Measurements from ENCODE around the gene CELA3A.

CELA3A gene

DNA sequence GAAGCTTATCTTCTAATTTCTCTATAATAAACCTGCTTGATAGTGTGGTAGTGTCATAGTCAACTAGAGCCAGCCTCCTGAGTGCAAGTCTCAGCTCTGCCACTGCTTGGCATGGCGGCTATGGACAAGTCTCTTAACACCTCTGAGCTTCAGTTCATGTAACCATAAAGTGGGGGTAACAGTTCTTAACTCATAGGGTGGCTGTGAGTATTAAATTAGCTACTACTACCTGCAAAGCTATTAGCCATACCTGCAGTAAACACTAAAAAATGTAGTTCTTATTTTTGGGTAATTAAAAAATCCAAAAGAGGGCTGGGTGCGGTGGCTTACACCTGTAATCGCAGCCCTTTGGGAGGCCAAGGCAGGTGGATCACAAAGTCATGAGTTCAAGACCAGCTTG lies 48.9 kb downstream of the CELA3A start:
- DNase-seq (ENCODE audit: low read depth in 2 of 2) = no peak

DNA sequence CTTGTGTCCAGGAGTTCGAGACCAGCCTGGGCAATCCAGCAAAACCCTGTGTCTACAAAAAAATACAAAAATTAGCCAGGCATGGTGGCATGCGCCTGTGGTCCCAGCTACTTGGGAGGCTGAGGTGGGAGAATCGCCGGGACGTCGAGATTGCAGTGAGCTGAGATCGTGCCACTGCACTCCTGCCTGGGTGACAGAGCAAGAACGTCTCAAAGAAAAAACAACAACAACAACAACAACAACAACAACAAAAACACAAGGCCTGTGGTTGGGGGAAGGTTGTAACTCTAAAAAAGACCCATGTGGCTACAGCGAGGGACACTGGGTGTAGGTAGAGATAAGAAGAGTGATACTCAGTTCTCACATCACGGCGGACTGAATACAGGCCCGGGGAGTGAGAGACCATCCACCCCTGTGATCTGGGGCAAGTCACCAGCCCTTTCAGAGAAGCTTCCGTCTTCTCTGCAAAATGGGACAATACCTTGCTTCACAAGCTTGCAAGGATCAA lies 50.2 kb downstream of the CELA3A start:
- DNase-seq (ENCODE audit: low read depth in 2 of 2) = no peak

DNA sequence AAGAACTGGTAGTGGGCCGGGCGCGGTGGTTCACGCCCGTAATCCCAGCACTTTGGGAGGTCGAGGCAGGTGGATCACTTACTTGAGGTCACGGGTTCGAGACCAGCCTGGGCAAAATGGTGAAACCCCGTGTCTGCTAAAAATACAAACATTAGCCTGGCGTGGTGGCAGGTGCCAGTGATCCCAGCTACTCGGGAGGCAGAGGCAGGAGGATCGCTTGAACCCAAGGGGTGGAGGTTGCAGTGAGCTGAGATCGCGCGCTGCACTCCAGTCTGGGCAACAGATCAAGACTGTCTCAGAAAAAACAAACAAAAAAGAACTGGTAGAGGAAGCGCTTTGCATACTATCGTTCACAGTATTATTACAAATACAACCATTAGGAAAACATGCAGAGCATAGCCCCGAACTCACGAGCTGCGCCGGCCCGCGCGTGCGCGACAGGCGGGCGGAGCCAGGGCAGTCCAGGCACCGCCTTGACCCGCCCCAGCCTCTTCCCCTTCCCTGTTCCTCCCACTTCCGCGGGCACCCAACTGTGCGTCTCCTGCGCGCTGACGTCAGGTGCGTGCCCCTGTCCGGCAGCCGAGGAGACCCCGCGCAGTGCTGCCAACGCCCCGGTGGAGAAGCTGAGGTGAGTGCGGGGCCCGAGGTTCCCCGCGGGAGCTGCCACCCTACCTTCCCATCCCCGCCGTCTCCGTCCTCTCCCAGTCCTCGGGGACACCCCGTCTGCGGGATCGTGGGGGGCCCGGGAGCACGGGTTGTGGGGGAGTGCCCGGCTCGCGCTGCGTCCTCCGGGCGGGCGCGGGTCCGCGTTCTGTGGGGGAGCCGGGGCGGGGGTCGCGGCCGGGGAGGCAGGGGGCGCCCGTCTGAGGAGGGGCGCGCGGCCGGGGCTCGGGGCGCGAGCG lies 50.9 kb downstream of the CELA3A start, which contains the start of gene CDC42:
Gene CDC42, plus strand, starts transcription at position 595 of the 902 bp plus-strand sequence. CDS start 25,770 bp downstream, outside the sequence.
- DNase-seq (ENCODE audit: low read depth in 2 of 2) = peak; percentile 94 to 96

DNA sequence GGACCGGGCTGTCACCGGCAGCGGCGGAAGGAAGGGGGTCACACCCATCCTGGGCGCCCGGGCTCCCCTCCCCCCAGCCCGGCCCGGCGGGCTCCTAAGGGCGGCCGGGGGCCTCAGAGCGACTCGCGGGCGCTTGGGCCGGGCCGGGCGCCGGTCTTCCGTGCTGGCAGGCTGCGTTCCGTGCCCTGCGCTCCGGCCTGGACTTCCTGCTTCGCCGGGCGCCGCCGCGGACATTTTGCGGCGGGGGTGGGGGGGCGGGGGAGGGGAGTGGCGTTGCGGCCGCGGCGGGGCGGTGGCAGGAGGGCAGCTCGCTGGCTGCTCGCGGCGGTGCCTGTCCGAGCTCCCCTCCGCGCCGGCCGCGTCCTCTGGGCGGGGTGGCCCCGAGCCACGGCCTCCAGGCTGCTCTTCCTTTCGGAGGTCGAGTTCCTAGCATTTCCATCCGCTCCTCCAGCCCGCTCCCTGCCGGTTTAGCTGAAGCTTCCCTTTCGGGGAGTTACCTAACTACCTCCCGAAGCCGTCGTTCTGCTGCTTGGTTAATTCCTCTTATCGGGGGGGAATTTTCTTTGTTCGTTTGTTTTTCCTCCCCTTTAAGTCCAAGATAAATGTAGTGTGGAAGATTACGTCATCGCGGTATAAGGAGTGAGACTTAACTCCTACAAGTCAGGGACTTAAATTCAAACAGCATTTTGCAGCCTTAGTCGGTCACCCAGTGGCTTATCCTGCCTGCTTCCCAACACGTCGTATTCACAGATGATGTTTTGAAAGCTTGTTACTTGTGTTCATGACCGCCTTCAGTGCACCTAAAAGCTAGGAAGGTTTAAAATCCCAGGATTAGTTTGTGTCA lies 51.8 kb downstream of the CELA3A start:
- DNase-seq (ENCODE audit: low read depth in 2 of 2) = peak in 1 of 2 donors; percentile 29

DNA sequence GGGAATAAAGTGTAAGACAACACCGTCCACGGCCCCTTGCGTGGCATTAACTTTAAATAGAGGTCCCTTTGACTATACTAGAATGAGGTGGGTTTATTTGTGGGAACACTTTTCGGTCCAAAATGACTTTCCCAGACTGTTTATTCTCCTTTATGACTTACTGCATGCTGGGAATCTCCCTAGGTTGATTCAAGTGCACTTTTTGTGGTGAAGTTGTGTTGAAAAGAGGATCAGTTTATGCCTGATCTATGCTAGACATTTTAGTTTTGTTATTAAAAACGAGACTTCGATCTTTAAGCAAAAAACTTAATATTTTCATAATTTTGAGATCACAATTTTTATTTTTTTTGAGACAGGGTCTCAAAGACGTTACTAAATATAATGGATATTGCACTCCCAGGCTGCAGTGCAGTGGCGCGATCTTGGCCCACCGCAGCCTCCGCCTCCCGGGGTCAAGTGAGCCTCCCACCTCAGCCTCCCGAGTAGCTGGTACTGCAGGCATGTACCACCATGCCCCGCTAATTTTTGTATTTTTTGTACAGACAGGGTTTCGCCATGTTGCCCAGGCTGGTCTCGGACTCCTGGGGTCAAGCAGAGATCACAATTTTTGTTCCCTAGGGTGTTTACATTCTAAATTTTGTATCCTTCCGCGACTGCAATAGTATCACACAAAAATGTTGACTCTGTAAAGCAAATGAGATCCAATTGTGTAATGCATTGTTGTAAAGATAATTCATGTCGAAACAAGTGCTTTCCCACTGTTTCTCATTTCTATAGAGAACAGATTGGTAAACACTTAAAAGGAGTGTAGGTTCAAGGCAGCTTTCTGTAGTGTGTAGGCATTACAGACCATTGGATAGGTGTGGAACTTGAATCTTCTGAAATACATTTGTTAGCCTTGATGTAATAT lies 52.7 kb downstream of the CELA3A start:
- no peak for DNase-seq (ENCODE audit: low read depth in 2 of 2)

DNA sequence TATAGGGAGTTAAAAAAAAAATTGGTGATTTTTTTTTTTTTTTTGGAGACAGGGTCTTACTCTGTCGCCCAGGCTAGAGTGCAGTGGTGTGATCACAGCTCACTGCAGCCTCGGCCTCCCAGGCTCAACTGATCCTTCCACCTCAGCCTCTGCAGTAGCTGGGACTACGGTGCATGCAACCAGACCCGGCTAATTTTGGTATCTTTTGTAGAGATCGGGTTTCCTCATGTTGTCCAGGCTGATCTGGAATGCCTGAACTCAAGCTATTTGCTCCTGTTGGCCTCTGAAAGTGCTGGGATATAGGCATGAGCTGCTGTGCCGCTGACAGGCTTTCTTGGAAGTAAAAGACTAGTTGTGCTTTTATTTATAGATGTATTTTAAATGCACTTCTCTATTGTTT lies 54.0 kb downstream of the CELA3A start:
- DNase-seq (ENCODE audit: low read depth in 2 of 2) = no peak

DNA sequence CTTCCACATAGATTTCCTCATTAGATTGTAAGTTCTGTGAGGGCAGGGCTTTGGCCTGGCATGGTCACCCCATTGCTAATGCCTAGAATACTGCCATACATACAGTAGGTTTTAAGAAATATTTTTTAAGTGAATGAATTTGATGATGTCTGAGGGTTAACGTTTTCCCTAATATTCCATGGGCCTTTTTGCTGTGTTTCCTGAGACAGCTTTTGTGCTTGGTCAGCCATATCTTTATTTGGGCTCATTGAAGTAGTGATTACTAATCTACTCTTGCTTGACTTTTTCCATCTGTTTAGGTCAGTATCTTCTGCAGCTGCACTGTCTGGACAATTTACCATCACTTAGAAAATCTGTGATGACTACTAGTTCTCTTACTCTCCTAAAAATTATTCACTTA lies 54.6 kb downstream of the CELA3A start:
- no peak for DNase-seq (ENCODE audit: low read depth in 2 of 2)

DNA sequence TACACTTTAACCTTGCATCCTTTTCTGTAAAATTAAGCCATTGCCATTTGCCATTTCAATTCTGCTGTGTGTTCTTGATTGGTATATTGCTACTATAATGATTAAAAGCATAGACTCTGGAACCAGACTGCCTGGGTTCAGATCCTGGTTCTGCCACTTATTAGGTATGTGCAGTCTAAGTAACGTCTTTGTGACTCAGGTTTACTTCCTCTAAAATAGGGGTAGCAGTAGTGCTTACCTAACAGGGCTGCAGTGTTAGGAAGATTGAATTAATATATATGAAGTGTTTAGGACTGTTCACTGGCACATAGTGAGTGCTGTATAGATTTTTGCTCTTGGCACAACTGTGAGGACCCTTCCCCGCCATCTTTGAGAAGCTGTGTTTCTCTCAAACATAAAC lies 55.5 kb downstream of the CELA3A start:
- no peak for DNase-seq (ENCODE audit: low read depth in 2 of 2)

DNA sequence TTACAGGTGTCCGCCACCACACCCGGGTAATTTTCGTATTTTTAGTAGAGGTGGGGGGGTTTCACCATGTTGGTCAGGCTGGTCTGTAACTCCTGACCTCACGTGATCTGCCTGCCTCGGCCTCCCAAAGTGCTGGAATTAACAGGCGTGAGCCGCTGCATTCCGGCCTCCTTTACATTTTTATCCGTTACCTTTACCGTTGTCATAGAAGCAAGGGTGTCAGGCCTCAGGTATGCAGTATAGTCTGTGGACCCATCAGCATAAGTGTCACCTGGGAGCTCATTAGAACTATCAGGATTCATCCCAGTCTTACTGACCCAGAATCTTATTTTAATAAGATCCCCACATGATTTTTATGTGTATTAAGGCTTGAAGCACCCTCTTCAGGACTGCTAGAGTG lies 56.4 kb downstream of the CELA3A start:
- no peak for DNase-seq (ENCODE audit: low read depth in 2 of 2)
